GM12878 (cell line): ENCODE results near the gene DCUN1D3.

Experiments used
- BCLAF1 ChIP-seq: fragments of 450-650 bp; IDR thresholded peaks from 2 replicates; pipeline ENCODE4 v1.6.1; 2017; ENCODE audit warnings: antibody characterized with exemption, mild to moderate bottlenecking, moderate library complexity
- MYB ChIP-seq: fragments of 150-350 bp; IDR thresholded peaks from 2 replicates; pipeline ENCODE4 v1.6.1; 2014; ENCODE audit warnings: mild to moderate bottlenecking, low read depth, low read length, borderline replicate concordance
- POLR2AphosphoS5 ChIP-seq: IDR thresholded peaks from 2 replicates; pipeline ENCODE4 v1.6.1; 2011; ENCODE audit warnings: mild to moderate bottlenecking, low read length, inconsistent platforms
- SIX5 ChIP-seq: IDR thresholded peaks from 2 replicates; pipeline ENCODE4 v1.6.1; 2011; ENCODE audit warnings: mild to moderate bottlenecking, low read depth, low read length, moderate library complexity; ENCODE audit not compliant: severe bottlenecking
- ZBED1 ChIP-seq: IDR thresholded peaks from 2 replicates; pipeline ENCODE4 v1.6.1; 2016; ENCODE audit warnings: borderline replicate concordance

DNA sequence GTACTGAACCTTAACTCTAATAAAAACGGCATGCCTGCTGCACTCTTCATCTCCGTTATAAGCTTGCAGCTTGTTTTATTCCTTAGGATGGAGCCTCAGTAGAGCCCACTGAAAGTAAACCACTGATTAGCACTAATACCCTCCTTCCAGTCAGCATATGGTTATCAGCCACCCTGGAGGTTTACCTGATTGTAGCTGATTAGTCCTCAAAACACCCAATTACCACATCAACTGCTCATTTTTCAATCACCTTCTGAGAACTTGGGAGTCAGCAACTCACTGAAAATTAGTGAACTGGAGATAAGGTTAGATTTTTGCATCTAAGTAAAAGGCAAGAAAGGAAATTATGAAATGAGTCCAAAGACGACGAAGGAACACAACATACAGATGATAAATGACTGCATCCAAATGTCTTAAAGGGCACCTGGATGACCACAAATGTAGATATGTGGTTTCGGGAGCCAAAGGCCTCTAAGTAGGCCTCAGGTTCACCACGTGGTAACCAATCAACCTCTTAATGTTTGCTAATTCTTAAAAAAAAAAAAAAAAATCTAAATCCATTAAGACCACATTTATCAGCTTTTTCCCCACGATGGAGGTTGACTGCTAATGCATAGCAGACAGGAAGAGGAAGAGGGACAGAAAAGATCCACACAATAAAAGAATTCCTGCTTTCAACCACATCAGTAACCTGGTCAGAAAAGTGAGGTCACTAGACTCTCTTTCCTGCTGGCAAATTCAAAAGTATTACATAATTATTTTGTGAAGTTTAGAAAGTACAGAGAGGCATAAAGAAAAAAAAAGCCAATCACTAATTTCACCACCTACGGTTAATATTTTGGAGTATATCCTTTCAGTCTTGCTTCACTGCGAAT is 28.0 kb downstream of the DCUN1D3 start:
- TF ChIP-seq POLR2AphosphoS5 (no peak), BCLAF1 (no peak), MYB (no peak), ZBED1 (no peak), SIX5 (no peak)
